ENCODE data around the gene DUSP22. TPM values are rescaled to one million over a fixed set of nuclear protein-coding genes. Genes with fewer than 3 reads are reported as not detected.

The DUSP22 gene
- total RNA-seq, 1 donor from 2014 or later, result 22.0 TPM

GRCh38 chr6:257774-258173 lies 34.5 kb upstream of the DUSP22 start:
- Mint-ChIP-seq H3K27ac (no peak overlapping the region), H3K9me3 (peaks cover 20% of the 10 kb centered on the region), H3K4me1 (ENCODE audit: low read depth) (peaks cover 47% of the 10 kb centered on the region), H3K36me3 (ENCODE audit: low read depth) (no peaks in the 10 kb centered on the region), H3K27me3 (ENCODE audit: insufficient read depth) (peaks cover 3% of the 10 kb centered on the region), H3K4me3 (no peak overlapping the region)
- DNase-seq (ENCODE audit: low spot score), result no peak
- intact Hi-C loops (cut with micrococcal nuclease), result no loop called here

- peaks cover 34% of the 10 kb centered on the region for H3K4me1 Mint-ChIP-seq (ENCODE audit: low read depth)
- H3K27me3 Mint-ChIP-seq (ENCODE audit: insufficient read depth), result peaks cover 3% of the 10 kb centered on the region
- H3K27ac Mint-ChIP-seq, result no peak overlapping the region
- no peak overlapping the region for H3K4me3 Mint-ChIP-seq
- intact Hi-C loops (cut with micrococcal nuclease), result no loop called here
- H3K9me3 Mint-ChIP-seq, result peaks cover 20% of the 10 kb centered on the region
- H3K36me3 Mint-ChIP-seq (ENCODE audit: low read depth), result no peaks in the 10 kb centered on the region
- DNase-seq (ENCODE audit: low spot score), result no peak
Observed at GRCh38 chr6:259316-259715, 33.0 kb upstream of the DUSP22 start.

- Mint-ChIP-seq H3K27me3 (ENCODE audit: insufficient read depth) (peaks cover 6% of the 10 kb centered on the region), H3K27ac (peak overlapping the region; percentile 44), H3K36me3 (ENCODE audit: low read depth) (no peaks in the 10 kb centered on the region), H3K4me3 (peak overlapping the region; percentile 43), H3K9me3 (peaks cover 20% of the 10 kb centered on the region), H3K4me1 (ENCODE audit: low read depth) (peaks cover 34% of the 10 kb centered on the region)
- no peak for DNase-seq (ENCODE audit: low spot score)
- intact Hi-C loops (cut with micrococcal nuclease), result no loop called here
Observed at GRCh38 chr6:259901-260508, 32.3 kb upstream of the DUSP22 start.

- no peak overlapping the region for H3K27ac Mint-ChIP-seq
- H3K9me3 Mint-ChIP-seq, result peaks cover 21% of the 10 kb centered on the region
- intact Hi-C loops (cut with micrococcal nuclease), result no loop called here
- H3K4me1 Mint-ChIP-seq (ENCODE audit: low read depth), result peaks cover 8% of the 10 kb centered on the region
- no peak overlapping the region for H3K4me3 Mint-ChIP-seq
- H3K27me3 Mint-ChIP-seq (ENCODE audit: insufficient read depth), result peaks cover 2% of the 10 kb centered on the region
- H3K36me3 Mint-ChIP-seq (ENCODE audit: low read depth), result no peaks in the 10 kb centered on the region
- DNase-seq (ENCODE audit: low spot score), result no peak
Observed at GRCh38 chr6:264626-265025, 27.7 kb upstream of the DUSP22 start.

- Mint-ChIP-seq H3K36me3 (ENCODE audit: low read depth) (no peaks in the 10 kb centered on the region), H3K4me1 (ENCODE audit: low read depth) (peaks cover 15% of the 10 kb centered on the region), H3K4me3 (no peak overlapping the region), H3K27me3 (ENCODE audit: insufficient read depth) (peaks cover 4% of the 10 kb centered on the region), H3K27ac (no peak overlapping the region), H3K9me3 (peaks cover 11% of the 10 kb centered on the region)
- DNase-seq (ENCODE audit: low spot score), result no peak
- intact Hi-C loops (cut with micrococcal nuclease), result no loop called here
Observed at GRCh38 chr6:268394-268935, 23.8 kb upstream of the DUSP22 start.

GRCh38 chr6:273551-274058 lies 18.7 kb upstream of the DUSP22 start:
- Mint-ChIP-seq H3K36me3 (ENCODE audit: low read depth) (no peaks in the 10 kb centered on the region), H3K27me3 (ENCODE audit: insufficient read depth) (peaks cover 4% of the 10 kb centered on the region), H3K4me1 (ENCODE audit: low read depth) (peaks cover 15% of the 10 kb centered on the region), H3K4me3 (no peak overlapping the region), H3K9me3 (peaks cover 9% of the 10 kb centered on the region), H3K27ac (no peak overlapping the region)
- DNase-seq (ENCODE audit: low spot score), result no peak
- intact Hi-C loops (cut with micrococcal nuclease), result no loop called here

GRCh38 chr6:277746-278145 lies 14.5 kb upstream of the DUSP22 start:
- intact Hi-C loops (cut with micrococcal nuclease), result no loop called here
- Mint-ChIP-seq H3K27ac (no peak overlapping the region), H3K9me3 (peaks cover 4% of the 10 kb centered on the region), H3K4me3 (no peak overlapping the region), H3K4me1 (ENCODE audit: low read depth) (peaks cover 3% of the 10 kb centered on the region), H3K27me3 (ENCODE audit: insufficient read depth) (peaks cover 4% of the 10 kb centered on the region), H3K36me3 (ENCODE audit: low read depth) (no peaks in the 10 kb centered on the region)
- DNase-seq (ENCODE audit: low spot score), result no peak

- DNase-seq (ENCODE audit: low spot score), result no peak
- H3K27ac Mint-ChIP-seq, result no peak overlapping the region
- intact Hi-C loops (cut with micrococcal nuclease), result no loop called here
- peaks cover 2% of the 10 kb centered on the region for H3K27me3 Mint-ChIP-seq (ENCODE audit: insufficient read depth)
- peaks cover 4% of the 10 kb centered on the region for H3K9me3 Mint-ChIP-seq
- no peaks in the 10 kb centered on the region for H3K4me1 Mint-ChIP-seq (ENCODE audit: low read depth)
- no peak overlapping the region for H3K4me3 Mint-ChIP-seq
- no peaks in the 10 kb centered on the region for H3K36me3 Mint-ChIP-seq (ENCODE audit: low read depth)
Observed at GRCh38 chr6:278494-278893, 13.8 kb upstream of the DUSP22 start.

GRCh38 chr6:279341-280029 lies 12.8 kb upstream of the DUSP22 start:
- Mint-ChIP-seq H3K36me3 (ENCODE audit: low read depth) (no peaks in the 10 kb centered on the region), H3K27me3 (ENCODE audit: insufficient read depth) (peaks cover 2% of the 10 kb centered on the region), H3K9me3 (peaks cover 4% of the 10 kb centered on the region), H3K4me1 (ENCODE audit: low read depth) (no peaks in the 10 kb centered on the region), H3K27ac (no peak overlapping the region), H3K4me3 (no peak overlapping the region)
- intact Hi-C loops (cut with micrococcal nuclease), result no loop called here
- DNase-seq (ENCODE audit: low spot score), result no peak

GRCh38 chr6:280775-281468 lies 11.4 kb upstream of the DUSP22 start:
- H3K4me3 Mint-ChIP-seq, result no peak overlapping the region
- peaks cover 4% of the 10 kb centered on the region for H3K9me3 Mint-ChIP-seq
- peaks cover 8% of the 10 kb centered on the region for H3K4me1 Mint-ChIP-seq (ENCODE audit: low read depth)

GRCh38 chr6:281469-282103 lies 10.7 kb upstream of the DUSP22 start:
- H3K27ac Mint-ChIP-seq, result no peak overlapping the region
- DNase-seq (ENCODE audit: low spot score), result no peak
- intact Hi-C loops (cut with micrococcal nuclease), result no loop called here
- no peak overlapping the region for H3K4me3 Mint-ChIP-seq
- peaks cover 10% of the 10 kb centered on the region for H3K4me1 Mint-ChIP-seq (ENCODE audit: low read depth)
- H3K27me3 Mint-ChIP-seq (ENCODE audit: insufficient read depth), result peaks cover 2% of the 10 kb centered on the region
- peaks cover 4% of the 10 kb centered on the region for H3K9me3 Mint-ChIP-seq
- no peaks in the 10 kb centered on the region for H3K36me3 Mint-ChIP-seq (ENCODE audit: low read depth)

More at GRCh38 chr6:280775-281468, 11.4 kb upstream of the DUSP22 start:
- Mint-ChIP-seq H3K27ac (no peak overlapping the region), H3K36me3 (ENCODE audit: low read depth) (no peaks in the 10 kb centered on the region), H3K27me3 (ENCODE audit: insufficient read depth) (peaks cover 2% of the 10 kb centered on the region)
- no peak for DNase-seq (ENCODE audit: low spot score)
- intact Hi-C loops (cut with micrococcal nuclease), result no loop called here

GRCh38 chr6:282177-282866 lies 10.0 kb upstream of the DUSP22 start:
- Mint-ChIP-seq H3K27ac (no peak overlapping the region), H3K4me1 (ENCODE audit: low read depth) (peaks cover 17% of the 10 kb centered on the region), H3K9me3 (peaks cover under 1% of the 10 kb centered on the region), H3K27me3 (ENCODE audit: insufficient read depth) (no peaks in the 10 kb centered on the region), H3K36me3 (ENCODE audit: low read depth) (no peaks in the 10 kb centered on the region), H3K4me3 (no peak overlapping the region)
- intact Hi-C loops (cut with micrococcal nuclease), result no loop called here
- no peak for DNase-seq (ENCODE audit: low spot score)
